GM18526 (cell line): ENCODE data around the gene MDGA2.

Experiments
- POLR2A ChIP-seq: IDR thresholded peaks from 3 replicates; pipeline ENCODE4 v1.6.1; 2011; ENCODE audit not compliant: insufficient read length; ENCODE audit errors: extremely low read depth

The MDGA2 gene

GRCh38 chr14:47675466-47676314, at the start of gene MDGA2:
MDGA2 (minus strand) TSS chr14:47675605.
- TF ChIP-seq POLR2A = no peak

GRCh38 chr14:47722929-47723693, 47.7 kb upstream of the MDGA2 start:
- TF ChIP-seq POLR2A = no peak

- TF ChIP-seq POLR2A = no peak
Observed at GRCh38 chr14:47720281-47720680, 44.9 kb upstream of the MDGA2 start.

GRCh38 chr14:47715330-47715729, 39.9 kb upstream of the MDGA2 start:
- TF ChIP-seq POLR2A = no peak

- TF ChIP-seq POLR2A = no peak
Observed at GRCh38 chr14:47710581-47710980, 35.2 kb upstream of the MDGA2 start.

GRCh38 chr14:47705683-47706082, 30.3 kb upstream of the MDGA2 start:
- no peak for TF ChIP-seq POLR2A

GRCh38 chr14:47691829-47692228, 16.4 kb upstream of the MDGA2 start:
- TF ChIP-seq POLR2A = no peak

- no peak for TF ChIP-seq POLR2A
Observed at GRCh38 chr14:47678993-47679392, 3.6 kb upstream of the MDGA2 start.

- TF ChIP-seq POLR2A = no peak
Observed at GRCh38 chr14:47678157-47678556, 2.8 kb upstream of the MDGA2 start.

GRCh38 chr14:47676315-47676617, 861 bp upstream of the MDGA2 start:
- TF ChIP-seq POLR2A = no peak

GRCh38 chr14:47674543-47675465, 601 bp downstream of the MDGA2 start:
- no peak for TF ChIP-seq POLR2A

GRCh38 chr14:47674148-47674542, 1.3 kb downstream of the MDGA2 start:
- no peak for TF ChIP-seq POLR2A

- no peak for TF ChIP-seq POLR2A
Observed at GRCh38 chr14:47665337-47666134, 9.9 kb downstream of the MDGA2 start.

GRCh38 chr14:47662466-47662865, 12.9 kb downstream of the MDGA2 start:
- no peak for TF ChIP-seq POLR2A

GRCh38 chr14:47660158-47660557, 15.2 kb downstream of the MDGA2 start:
- no peak for TF ChIP-seq POLR2A
